NOMO-1 treated with DMSO at 0.1 percent for 48 hours (cell line): ENCODE results near the gene SCFD2.
"Not testable (repeated sequence)": the region's sequence is repeated elsewhere in the genome, so short reads cannot be mapped to it uniquely, and the experiment has no call there.

Experiments
- DNase-seq: peaks from one replicate; lab custom pipeline; 2025; ENCODE audit not compliant: unreplicated experiment; lab: John Stamatoyannopoulos, UW

The SCFD2 gene

DNA sequence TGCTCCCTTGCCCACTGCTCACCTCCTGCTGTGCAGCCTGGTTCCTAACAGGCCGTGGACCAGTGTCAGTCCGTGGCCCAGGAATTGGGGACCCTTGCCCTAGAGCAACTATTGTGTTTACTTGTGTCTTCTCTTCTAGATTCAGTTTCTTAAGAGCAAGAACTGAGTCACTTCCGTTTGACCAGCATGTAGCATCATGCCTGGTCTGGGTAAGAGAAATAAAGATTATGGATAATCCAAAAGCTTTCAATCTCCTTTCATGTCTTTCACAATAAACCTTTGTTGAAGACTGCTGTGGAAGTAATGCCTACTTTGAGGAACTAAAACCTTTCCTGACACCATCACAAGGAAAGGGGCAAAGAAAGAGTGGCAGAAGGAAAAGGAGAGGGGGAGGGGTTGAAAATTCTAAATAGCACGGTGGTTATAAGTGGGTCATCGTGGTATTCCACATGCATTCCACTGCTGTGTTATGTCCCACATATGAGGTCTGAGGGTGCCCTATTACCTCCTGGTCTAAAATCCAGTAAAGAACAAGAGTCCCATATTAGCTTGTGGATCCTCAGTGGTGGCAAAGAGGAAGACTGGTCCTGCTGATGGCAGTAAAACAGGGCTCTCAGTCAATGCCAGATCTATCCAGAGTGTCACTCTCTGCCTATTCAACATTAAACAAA, 370.4 kb downstream of the SCFD2 start:
- DNase-seq: no peak

DNA sequence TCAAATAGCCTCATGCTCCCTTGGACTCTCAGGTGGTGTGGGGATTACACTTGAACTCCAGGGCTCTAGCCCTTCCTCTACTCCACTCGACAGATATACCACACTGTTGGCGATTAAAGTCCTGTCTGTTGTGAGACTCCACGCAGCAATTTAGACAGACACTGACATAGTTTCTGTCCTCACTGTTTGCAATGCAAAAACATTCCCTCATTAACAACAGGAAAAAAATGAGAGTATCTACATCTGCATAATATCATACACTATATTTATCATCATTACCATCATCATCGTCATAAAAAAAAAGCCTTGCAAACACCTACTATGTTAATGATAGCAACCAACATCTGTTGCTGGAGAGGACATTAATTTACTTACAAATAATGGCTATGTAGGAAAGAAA, 371.3 kb downstream of the SCFD2 start:
- no peak for DNase-seq

DNA sequence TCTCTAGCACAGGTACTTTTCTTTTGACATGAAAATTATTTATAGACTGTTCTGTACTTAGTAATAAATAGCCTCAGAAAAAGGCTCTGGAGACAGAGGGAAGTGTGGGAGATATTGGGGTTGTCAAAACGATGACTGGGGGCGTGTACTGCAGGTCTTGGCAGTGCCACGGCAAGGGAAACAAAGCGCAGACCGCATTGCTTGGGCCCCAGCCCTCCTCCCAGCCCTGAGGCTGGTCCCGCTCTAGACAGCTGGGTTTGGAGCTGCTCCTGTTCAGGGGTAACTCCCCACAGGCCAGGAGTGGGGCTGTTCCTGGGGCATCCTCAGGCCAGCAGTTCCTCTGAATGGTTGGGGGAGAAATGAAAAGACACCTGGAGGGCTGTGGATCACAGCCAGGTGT, 372.1 kb downstream of the SCFD2 start:
- DNase-seq: no peak

DNA sequence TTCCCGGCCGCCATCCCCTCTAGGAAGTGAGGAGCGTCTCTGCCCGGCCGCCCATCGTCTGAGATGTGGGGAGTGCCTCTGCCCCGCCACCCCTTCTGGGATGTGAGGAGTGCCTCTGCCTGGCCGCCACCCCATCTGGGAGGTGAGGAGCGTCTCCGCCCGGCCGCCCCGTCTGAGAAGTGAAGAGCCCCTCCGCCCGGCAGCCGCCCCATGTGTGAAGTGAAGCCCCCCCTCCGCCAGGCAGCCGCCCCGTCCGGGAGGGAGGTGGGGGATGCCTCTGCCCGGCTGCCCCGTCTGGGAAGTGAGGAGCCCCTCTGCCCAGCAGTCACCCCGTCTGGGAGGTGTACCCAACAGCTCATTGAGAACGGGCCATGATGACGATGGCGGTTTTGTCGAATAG, 373.3 kb downstream of the SCFD2 start:
- not testable (repeated sequence) for DNase-seq

DNA sequence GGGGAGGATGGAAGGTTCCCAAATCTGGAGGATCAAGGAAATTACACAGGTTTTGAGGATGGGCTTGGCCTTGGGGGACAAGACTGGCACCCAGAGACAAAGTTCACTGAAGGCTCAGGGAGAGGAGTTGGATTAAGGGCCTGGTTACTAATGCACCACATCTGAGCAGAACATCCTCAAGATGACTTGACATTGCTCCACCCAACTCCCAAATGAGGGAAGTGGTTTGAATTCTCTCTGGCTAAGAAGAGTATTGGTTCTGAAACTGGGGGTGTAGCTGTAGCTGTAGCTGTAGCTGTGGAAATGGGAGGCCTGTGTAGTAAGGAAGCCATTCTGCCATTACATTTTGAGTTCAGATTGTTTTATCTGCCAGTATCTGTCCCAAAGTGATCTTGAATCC, 374.4 kb downstream of the SCFD2 start:
- peak; percentile 9 for DNase-seq

DNA sequence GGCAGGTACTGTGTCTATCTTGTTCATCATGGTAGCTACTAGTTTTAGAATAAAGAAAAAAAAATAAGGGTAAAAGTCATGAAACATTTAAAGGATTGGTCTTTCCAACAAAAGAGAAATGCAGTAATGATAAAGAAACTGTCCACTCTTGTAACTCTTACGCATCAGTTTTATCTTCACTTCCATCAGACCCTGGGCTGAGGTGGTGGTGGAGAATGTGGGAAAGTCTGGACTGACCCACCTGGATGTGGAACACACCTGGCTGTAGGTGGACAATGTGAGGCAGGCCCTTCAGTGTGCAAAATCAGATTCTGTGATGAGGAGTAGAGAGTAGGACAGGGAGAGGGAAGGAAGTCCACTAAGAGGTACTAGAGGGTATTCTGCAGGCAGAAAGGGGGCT, 375.2 kb downstream of the SCFD2 start:
- DNase-seq: no peak

DNA sequence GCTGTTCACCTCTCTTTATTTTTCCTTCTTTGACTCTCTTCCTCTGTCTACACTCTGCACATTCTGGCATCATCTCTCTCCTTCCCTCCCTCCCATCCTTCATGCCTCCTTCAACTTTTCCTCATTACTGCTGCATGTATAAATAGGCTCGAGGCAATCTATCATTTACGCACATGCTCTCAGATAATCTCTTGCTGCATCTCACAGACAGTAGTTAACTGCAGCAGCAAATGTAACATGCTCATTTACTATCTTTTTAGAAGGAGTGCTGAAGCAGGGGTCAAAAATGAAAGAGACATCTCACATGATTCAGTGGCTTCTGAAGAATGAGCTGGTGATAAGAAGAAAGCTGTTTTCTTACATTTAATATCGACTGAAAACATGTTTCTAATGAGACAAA, 376.0 kb downstream of the SCFD2 start:
- no peak for DNase-seq

DNA sequence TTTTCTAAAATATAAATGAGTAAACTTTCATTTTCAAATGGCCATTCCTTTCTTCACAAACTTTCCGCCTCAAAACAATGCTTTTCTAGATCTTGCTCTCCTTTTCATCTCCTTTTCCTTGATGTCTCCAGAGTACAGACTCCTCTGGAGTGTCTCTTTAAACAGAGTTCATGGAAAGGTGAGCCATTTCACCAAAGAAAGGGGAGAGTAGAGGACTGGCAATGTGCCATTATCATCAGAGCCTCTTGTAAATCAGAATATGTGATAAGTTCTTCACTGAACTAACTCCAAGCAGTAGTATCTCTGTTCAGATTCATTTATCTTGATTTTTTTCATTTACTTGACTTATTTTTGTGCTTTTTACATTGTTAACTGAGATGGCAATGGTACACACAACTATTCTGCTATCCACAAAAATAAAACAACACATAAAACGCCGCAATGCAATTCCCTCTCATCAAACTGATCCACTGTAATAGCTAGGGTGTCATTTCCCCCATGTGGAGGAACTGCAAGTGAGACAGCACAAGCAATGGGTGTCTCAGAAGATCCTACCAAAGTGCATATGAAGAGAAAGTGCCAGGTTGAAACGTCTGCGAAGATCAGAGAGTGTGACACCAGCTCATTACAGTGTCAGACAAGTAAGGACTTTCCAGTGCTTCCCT, 378.3 kb downstream of the SCFD2 start:
- DNase-seq: no peak

DNA sequence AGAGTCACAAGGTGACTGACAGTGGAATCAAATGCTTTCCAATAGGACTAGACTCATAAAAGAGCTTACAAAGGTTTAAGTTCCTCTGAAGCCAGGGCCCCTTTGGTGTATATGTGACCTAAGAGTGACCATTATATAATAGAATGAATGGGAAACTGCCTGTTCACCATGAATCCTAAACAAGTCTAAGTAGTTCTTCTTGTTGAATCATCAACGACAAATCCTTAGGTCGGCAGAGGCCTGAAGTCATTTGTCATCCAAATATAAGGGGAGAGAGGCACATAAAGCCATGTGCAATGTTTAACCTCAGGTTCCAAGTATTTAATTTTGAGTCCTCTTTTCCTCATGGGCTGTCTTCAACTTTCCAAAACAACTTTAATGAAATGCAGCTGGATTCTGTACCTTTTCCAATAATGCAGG, 381.4 kb downstream of the SCFD2 start:
- DNase-seq: no peak

DNA sequence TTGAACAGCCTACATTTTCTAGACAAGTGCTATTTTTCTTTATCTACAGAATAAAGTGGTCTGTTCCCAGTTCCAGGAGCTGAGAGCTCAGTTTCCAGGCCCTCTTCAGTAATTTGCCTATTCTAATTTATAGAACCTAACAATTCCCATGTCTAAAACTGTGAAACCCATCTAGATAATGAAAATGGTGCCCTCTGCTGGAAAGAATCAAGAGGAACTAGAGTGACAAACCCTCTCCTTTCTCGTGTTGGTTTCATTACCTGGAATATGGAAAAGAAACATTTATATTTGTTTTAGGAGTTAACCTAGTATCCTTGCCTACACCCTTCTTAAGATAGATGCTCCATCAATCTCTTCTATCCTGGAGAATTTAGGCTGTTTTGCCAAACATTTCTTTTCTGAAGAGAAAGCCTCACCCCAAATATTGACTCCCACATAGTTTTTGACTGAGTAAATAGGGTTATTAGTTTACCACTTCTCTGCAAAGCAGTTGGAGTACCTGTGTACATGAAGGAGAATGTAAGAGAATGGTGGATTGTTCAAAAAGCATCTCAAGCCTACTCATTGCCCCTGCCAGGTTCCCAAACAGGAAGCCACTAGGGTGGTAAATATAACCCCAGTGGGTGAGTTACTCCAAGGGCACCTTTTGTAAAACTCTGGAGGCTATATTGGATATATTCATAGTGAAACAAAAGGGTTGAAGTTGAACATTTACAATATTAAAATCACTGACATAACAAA, 382.1 kb downstream of the SCFD2 start:
- DNase-seq: peak; percentile 46

DNA sequence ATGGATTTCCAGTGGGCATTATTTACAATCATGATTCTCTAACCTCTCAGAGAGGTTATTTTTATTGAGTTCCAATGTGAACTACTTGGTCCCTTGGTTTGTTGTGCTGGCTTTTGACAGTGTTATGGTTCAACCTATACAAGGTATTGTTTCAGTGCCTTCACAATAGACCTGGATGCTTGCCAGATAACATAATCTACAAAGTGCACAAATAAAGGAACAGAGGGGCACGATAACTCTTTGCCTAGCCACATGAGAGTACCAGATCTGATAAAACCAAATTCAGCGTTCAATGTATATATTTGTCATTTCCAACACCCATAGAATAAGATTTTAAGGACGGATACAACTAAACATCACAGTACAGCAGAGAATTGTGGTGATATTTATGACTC, 382.9 kb downstream of the SCFD2 start:
- no peak for DNase-seq

DNA sequence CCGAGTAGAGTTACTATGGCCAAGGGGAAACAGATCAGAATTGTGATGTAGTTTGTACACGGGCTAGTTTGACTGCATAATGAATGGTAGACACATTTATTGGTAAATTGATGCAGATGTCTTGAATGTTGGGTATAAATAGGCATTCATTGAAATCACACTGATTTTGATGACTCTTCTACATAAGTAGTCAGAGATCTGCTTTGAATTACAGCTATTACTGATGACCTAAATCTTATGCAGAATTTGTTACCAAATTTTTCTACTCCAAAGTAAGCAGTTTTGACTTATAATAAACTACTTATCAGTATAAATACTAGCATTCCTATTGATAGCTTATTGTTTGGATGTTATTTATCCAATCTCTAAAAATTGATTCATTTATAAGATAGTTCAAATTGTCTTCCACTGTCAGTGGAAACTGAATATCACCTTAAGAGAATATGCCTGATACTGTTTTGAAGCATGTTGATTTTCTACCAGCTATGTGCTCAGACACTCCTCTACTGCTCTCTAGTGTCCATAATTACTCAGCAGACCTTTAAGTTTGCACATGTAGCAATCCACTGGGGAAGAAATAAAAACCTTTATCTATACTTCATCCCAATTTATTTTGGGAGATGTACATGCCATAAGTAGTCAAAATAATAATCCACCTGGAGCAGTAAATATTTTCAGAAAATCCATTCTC, 383.5 kb downstream of the SCFD2 start:
- DNase-seq: peak; percentile 40

DNA sequence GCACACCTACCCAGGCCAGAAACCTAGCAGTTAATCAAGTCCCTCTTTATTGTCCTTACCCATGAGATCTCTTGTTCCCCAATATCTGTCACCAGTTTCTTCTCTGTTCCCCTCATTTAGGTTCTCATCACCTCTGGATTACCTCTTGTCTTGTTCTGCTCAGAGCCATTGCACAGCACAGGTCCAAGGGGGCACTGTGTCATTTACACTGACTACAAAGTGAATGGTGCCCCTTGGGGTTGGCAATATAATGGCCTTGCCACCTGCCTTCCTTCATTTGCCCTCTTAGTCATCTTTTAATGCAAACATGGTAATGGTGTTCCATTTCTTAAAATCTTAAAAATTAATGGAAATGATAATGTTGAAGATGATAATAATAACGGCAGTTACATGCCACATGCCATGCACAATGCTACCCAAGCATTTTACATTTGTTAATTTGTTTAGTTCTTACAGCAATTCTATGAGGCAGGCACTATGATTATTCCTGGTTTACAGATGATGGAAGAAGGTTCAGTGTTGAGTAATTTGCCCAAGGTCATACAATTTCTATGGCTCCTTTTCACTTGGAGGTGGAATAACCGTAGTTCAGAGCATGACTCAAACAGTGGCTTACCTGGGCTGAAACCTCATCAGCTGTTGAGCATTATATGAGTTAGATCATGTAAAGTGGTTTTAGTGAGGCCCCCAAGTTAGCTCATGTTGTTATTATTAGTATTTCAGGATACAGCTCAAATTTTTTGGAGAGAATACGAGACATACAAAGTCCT, 385.9 kb downstream of the SCFD2 start:
- no peak for DNase-seq

DNA sequence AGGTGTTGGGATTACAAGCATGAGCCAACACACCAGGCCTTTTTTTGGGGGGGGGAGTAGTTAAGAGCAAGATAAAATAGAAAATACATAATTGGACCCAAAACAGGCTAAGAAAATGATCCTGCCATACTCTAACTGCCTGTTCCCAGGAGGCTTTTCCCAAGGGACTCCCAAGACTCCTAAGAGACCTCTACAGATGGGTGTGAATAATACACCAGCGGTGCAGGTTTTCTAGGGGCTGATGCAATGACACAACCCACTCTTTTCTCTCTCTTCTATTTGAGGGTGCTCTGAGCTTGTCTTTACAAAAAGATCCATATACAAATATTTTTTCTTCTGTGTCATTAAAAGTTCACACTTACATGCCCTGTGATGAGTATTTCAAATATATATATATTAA, 386.8 kb downstream of the SCFD2 start:
- DNase-seq: no peak

DNA sequence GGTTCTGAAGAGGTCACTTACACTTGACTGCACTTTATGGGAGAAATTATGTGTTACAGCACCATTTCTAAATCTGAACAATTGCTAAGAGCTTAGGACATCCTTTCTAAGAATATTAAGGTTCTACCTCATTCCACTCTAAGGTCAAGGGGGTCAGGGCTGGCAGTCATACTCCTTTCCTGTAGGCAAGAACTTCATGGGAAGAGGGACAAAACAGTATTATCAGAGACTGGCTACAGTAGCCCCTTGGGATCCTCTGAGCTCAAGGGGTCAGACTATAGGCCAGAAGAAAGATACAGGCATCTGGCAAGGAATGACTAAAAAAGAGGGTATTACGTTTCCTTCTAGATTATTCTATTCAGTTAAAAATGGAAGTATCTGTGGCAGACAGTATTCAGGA, 388.6 kb downstream of the SCFD2 start:
- no peak for DNase-seq

DNA sequence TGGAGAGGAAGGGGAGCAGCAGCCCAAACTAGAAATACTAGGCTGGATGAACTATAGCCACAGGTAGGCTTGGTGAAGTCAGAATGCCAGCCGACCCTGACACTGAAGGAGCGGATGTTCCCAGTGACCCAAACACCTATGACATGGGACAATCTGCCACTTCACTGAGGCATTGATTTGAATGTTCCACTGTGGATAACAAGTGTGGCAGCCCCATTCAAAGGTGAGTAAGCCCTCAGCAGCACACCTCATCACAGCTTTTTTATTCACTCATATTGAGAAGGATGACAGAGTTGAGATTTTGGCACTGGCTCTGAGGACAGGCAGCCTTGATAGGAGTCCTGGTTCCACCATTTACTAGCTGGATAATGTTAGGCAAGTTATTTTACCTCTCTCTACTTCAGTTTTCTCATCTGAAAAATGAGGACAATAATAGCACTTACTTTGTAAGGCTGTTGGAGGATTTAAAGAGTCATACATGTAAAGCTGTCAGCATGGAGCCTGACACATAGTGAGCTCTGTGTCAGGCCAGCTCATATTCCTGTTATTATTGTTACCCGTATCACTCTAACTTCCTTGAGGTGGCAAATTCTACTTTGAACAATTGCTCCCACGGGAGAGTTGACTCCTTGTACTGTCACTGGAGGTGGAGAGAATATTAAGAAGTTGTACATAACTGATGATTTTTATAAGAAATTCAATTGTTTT, 389.2 kb downstream of the SCFD2 start:
- DNase-seq: no peak

DNA sequence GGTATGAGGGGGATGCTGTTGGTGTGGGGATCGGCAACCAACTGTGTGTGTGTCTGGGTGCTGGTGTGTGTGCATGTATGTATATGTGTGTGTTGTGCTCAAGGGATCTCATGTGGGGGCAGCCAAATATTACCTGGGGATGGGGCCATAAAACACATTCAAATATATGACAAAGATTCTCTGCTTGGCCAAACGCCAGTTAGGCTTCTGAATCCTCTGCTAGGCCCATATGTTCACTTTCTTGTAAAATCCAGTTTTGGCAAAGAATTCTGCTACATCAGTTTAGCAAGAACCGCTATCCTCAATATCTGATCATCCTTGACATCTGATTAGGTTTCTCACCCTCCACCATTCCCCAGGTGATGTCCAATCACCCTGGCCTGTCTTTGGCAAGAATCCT, 397.2 kb downstream of the SCFD2 start:
- no peak for DNase-seq

DNA sequence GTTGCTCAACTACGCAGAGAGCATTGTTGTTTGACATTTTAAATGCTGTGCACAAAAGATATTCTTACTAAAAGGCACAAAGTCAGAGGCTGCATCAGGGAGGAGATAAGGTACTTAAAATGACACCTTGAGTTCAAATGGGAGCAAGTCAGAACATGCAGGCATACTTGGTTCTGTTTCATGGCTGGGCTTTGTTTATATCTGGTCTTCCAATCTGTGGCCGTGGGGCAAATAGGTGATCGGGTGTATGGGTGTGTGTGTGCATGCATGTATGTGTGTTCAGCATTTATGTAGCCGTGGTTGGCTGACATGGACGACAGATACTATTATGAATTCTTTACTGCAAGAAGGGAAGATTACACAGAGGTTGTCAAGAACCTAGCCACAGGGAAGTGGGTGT, 397.6 kb downstream of the SCFD2 start:
- no peak for DNase-seq

DNA sequence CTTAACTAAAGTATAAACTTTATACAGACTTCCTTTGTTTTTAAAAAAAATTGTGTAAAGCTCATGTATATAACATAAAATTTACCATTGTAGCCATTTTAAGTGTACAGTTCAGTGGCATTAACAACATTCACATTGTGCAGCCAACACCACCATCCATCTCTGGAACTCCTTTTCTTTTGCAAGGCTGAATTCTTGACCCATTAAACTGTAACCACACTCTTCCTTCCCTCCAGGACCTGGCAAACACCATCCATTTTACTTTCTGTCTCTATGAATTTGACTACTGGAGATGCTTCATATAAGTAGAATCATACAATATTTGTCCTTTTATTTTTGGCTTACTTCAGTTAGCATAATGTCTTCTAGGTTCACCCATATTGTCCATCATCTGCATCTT, 399.1 kb downstream of the SCFD2 start:
- DNase-seq: no peak

DNA sequence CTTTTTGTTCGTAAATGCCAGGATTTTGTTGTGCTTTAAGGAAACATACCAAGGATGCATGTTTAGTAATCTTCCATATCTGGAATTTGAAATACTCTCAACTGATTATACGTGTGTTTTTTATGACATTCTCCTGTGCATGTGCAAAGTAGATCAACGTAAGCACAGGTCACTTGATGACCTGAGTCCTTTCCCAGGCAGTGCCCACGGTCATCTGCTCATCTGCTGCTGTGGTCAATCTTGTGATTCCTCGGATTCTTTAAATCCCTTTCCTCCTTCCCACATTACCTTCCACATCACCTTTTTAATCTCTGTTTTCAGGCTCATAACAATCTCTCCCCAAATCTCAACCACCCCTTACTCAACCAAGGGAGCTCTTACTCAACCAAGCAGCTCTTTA, 399.7 kb downstream of the SCFD2 start:
- no peak for DNase-seq
